ENCODE measurements around the gene MRTFB.

GRCh38 chr16:14168146-14168545 lies 97.0 kb downstream of the MRTFB start:
- TF ChIP-seq REST (IDR thresholded peaks at IDR 0.05; ENCODE audit: borderline replicate concordance in 1 of 2, low read depth in 1 of 2, low read length in 2 of 2): no peak
- no peak for TF ChIP-seq ZNF616 (CRISPR knock-in tag; IDR thresholded peaks at IDR 0.05; ENCODE audit: low read depth)
- TF ChIP-seq ZNF543 (CRISPR knock-in tag; IDR thresholded peaks at IDR 0.05): no peak
- no peak for TF ChIP-seq KDM3A (CRISPR knock-in tag; IDR thresholded peaks at IDR 0.05; ENCODE audit: low read depth)
- no peak for TF ChIP-seq ZNF256 (CRISPR knock-in tag; conservative IDR thresholded peaks at IDR 0.05)
- TF ChIP-seq EZH2 (conservative IDR thresholded peaks at IDR 0.05; ENCODE audit: low read depth, low read length): no peak
- TF ChIP-seq SKI (IDR thresholded peaks at IDR 0.05; ENCODE audit: partially characterized antibody): no peak
- TF ChIP-seq ZNF414 (CRISPR knock-in tag; IDR thresholded peaks at IDR 0.05): no peak
- no peak for TF ChIP-seq THAP8 (CRISPR knock-in tag; IDR thresholded peaks at IDR 0.05; ENCODE audit: borderline replicate concordance)
- no peak for TF ChIP-seq CTCF (CRISPR knock-in tag; IDR thresholded peaks at IDR 0.05)
- no peak for TF ChIP-seq FOXM1 (CRISPR knock-in tag; IDR thresholded peaks at IDR 0.05)
- no peak for TF ChIP-seq POLR2A (IDR thresholded peaks at IDR 0.05; ENCODE audit: insufficient read depth in 1 of 2, low read depth in 2 of 2, low read length in 2 of 2)
- TF ChIP-seq FOXA1 (IDR thresholded peaks at IDR 0.05): no peak
- TF ChIP-seq FOXA1 (CRISPR knock-in tag; IDR thresholded peaks at IDR 0.05): no peak
- no peak for TF ChIP-seq CERS6 (CRISPR knock-in tag; IDR thresholded peaks at IDR 0.05)

Data from HepG2 (cell line).